ENCODE results near the gene B4GALT1.
A peak's percentile ranks its signal among the peaks of the same experiment; 100 is the strongest.

B4GALT1 gene

DNA sequence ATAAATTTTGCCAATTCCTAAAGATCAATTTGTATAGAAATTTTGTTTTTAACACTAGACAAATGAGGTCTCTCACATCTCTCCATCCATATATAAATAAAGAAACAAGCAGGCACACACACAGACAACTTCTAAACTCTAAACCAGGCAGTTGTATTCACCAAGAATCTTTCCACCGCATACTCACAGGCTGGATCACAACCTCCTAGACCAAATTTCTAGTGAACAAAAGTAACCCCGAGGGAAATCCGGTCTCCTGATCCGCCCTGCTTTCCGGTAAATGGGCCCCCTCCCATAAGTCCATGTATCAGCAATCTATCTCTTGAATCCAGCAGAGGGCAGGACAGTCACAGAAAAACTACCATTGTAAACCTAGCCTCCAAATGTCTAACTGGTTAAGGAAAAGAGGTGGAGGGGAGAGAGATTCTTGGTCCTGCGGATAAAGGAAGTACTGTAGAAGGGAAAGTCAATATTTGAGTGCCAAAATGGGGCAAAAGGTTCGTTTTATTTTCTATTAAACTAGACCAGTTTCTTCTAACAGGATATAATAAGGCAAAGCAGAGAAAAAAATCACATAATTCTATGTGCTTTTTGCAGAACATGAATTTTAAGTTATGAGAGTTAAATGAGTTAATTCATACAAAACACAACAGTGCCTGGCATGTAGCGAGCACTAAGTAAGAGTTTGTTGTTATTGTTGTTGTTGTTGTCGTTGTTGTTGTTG, 85.8 kb downstream of the B4GALT1 start:
- H4K8ac ChIP-seq (ENCODE audit: low read length), result no peak overlapping the region
- DNase-seq, result peak; percentile 90
- no peak overlapping the region for H2AK5ac ChIP-seq (ENCODE audit: low read length, severe bottlenecking)
- 27% methylated on average over 5 of the region's 9 CpGs for WGBS
- H3K4me1 ChIP-seq (ENCODE audit: control insufficient read depth, insufficient read depth, low read depth, low read length), result peaks cover 3% of the 10 kb centered on the region
- no peaks in the 10 kb centered on the region for H3K27me3 ChIP-seq (ENCODE audit: control insufficient read depth in 1 of 2, insufficient read depth in 1 of 2, low read length in 2 of 2)
- peak overlapping the region; percentile 83 for H3K9ac ChIP-seq (ENCODE audit: low read length)
- H2BK15ac ChIP-seq (ENCODE audit: low read depth, poor library complexity, severe bottlenecking), result no peak overlapping the region
- H2BK120ac ChIP-seq (ENCODE audit: low read depth, low read length), result no peak overlapping the region
- no peak overlapping the region for H3K27ac ChIP-seq (ENCODE audit: low read length, poor library complexity, severe bottlenecking)
- no peak overlapping the region for H3K4ac ChIP-seq (ENCODE audit: low read depth in 1 of 2, low read length in 2 of 2)
- H4K91ac ChIP-seq (ENCODE audit: low read length), result no peak overlapping the region
- no peak overlapping the region for H2AFZ ChIP-seq (ENCODE audit: low read depth, low read length)
- H2BK5ac ChIP-seq (ENCODE audit: low read depth, low read length, poor library complexity, severe bottlenecking), result no peak overlapping the region
- peak overlapping the region in 1 of 2 experiments; percentile 43 for H3K4me3 ChIP-seq (ENCODE audit: insufficient read depth in 1 of 2, low read depth in 1 of 2, low read length in 2 of 2)
- H3K36me3 ChIP-seq (ENCODE audit: control insufficient read depth in 1 of 2, insufficient read depth in 2 of 2, low read depth in 1 of 2, low read length in 2 of 2), result no peaks in the 10 kb centered on the region
- H3K4me2 ChIP-seq (ENCODE audit: low read length, poor library complexity, severe bottlenecking), result peak overlapping the region; percentile 40
- H3K14ac ChIP-seq (ENCODE audit: low read length in 2 of 2), result no peak overlapping the region
- H2BK12ac ChIP-seq (ENCODE audit: low read length in 2 of 2), result no peak overlapping the region
- no peaks in the 10 kb centered on the region for H3K9me3 ChIP-seq (ENCODE audit: control insufficient read depth, low read length)
- no peaks in the 10 kb centered on the region for H3K79me1 ChIP-seq (replicated peaks; ENCODE audit: low read length, poor library complexity, severe bottlenecking)
- H3K18ac ChIP-seq (ENCODE audit: low read depth in 1 of 2, low read length in 2 of 2), result no peak overlapping the region
- no peak overlapping the region for H3K23ac ChIP-seq (ENCODE audit: low read length in 2 of 2)

GRCh38 chr9:33080534-33080933, 86.6 kb downstream of the B4GALT1 start:
- Histone ChIP-seq H3K23ac (ENCODE audit: low read length in 2 of 2) (no peak overlapping the region), H4K8ac (ENCODE audit: low read length) (no peak overlapping the region), H2BK12ac (ENCODE audit: low read length in 2 of 2) (no peak overlapping the region), H3K4me3 (ENCODE audit: insufficient read depth in 1 of 2, low read depth in 1 of 2, low read length in 2 of 2) (no peak overlapping the region), H3K36me3 (ENCODE audit: control insufficient read depth in 1 of 2, insufficient read depth in 2 of 2, low read depth in 1 of 2, low read length in 2 of 2) (no peaks in the 10 kb centered on the region), H3K4ac (ENCODE audit: low read depth in 1 of 2, low read length in 2 of 2) (no peak overlapping the region), H2BK15ac (ENCODE audit: low read depth, poor library complexity, severe bottlenecking) (no peak overlapping the region), H3K18ac (ENCODE audit: low read depth in 1 of 2, low read length in 2 of 2) (peak overlapping the region in 1 of 2 experiments; percentile 11), H3K4me1 (ENCODE audit: control insufficient read depth, insufficient read depth, low read depth, low read length) (peaks cover 3% of the 10 kb centered on the region), H3K4me2 (ENCODE audit: low read length, poor library complexity, severe bottlenecking) (no peak overlapping the region), H2BK5ac (ENCODE audit: low read depth, low read length, poor library complexity, severe bottlenecking) (no peak overlapping the region), H3K9me3 (ENCODE audit: control insufficient read depth, low read length) (no peaks in the 10 kb centered on the region), H2AFZ (ENCODE audit: low read depth, low read length) (no peak overlapping the region), H3K27me3 (ENCODE audit: control insufficient read depth in 1 of 2, insufficient read depth in 1 of 2, low read length in 2 of 2) (no peaks in the 10 kb centered on the region), H3K14ac (ENCODE audit: low read length in 2 of 2) (no peak overlapping the region), H2BK120ac (ENCODE audit: low read depth, low read length) (no peak overlapping the region), H2AK5ac (ENCODE audit: low read length, severe bottlenecking) (no peak overlapping the region), H3K27ac (ENCODE audit: low read length, poor library complexity, severe bottlenecking) (no peak overlapping the region), H4K91ac (ENCODE audit: low read length) (no peak overlapping the region), H3K9ac (ENCODE audit: low read length) (peak overlapping the region; percentile 83), H3K79me1 (replicated peaks; ENCODE audit: low read length, poor library complexity, severe bottlenecking) (no peaks in the 10 kb centered on the region)
- DNase-seq, result no peak
- WGBS, result 82% methylated on average over 4 of the region's 6 CpGs

DNA sequence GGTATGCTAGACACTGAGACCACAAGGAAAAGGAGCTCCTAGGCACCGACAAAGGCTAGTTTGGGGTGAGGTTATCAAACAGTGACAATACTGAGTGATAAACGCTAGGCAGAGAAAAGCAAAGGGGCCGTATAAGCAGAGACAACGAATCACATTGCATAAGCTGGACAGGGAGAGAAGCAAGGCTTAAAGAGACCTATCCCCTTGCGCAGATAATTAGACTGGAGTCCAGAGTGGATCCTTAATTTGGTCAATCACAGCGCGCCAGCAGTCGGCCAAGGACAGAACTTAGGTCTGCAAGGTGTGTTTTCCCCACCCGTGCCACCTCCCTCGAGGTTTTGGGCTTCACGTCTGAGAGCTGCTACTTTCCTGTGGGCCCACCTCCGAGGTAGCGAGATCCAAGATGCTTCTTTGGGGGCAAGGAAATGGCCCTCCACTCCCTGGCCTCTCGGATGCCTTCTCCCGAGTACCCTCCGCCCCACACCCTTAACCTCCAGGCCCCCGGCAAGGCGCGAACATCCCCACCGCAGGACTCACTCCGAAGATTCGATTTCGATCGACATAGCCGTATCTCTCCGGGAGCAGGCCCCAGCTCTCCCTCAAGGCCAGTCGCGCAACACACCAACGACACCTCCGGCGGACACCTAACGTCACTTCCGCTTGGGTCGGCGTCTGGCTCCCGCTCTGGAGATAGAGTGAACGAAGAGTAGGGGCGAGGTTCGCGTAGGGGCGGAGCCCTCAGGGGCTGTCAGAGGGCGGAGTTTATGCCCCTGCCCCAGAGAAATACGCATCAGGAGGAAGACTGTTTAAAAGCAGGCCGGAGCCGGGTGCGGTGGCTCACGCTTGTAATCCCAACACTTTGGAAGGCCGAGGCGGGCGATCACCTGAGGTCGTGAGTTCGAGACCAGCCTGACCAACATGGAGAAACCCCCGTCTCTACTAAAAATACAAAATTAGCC, 90.8 kb downstream of the B4GALT1 start, which contains the start of gene SMU1:
TSS of gene SMU1 (minus strand) at position 629 of the 959 bp plus-strand sequence. CDS start at position 563, 66 bp downstream.
- Histone ChIP-seq H3K4me3 (ENCODE audit: insufficient read depth in 1 of 2, low read depth in 1 of 2, low read length in 2 of 2) (peak within 1 kb of the TSS; percentile 71 to 97), H4K8ac (ENCODE audit: low read length) (peak within 1 kb of the TSS; percentile 73), H3K18ac (ENCODE audit: low read depth in 1 of 2, low read length in 2 of 2) (peak within 1 kb of the TSS; percentile 15 to 97), H3K9me3 (ENCODE audit: control insufficient read depth, low read length) (no peaks in the 10 kb centered on the region), H2BK120ac (ENCODE audit: low read depth, low read length) (no peak within 1 kb of the TSS), H3K9ac (ENCODE audit: low read length) (peak within 1 kb of the TSS; percentile 98), H3K14ac (ENCODE audit: low read length in 2 of 2) (peak within 1 kb of the TSS in 1 of 2 experiments; percentile 68), H3K79me1 (replicated peaks; ENCODE audit: low read length, poor library complexity, severe bottlenecking) (peaks cover 4% of the 10 kb centered on the region), H2BK5ac (ENCODE audit: low read depth, low read length, poor library complexity, severe bottlenecking) (no peak within 1 kb of the TSS), H4K91ac (ENCODE audit: low read length) (peak within 1 kb of the TSS; percentile 2), H3K4me2 (ENCODE audit: low read length, poor library complexity, severe bottlenecking) (peak within 1 kb of the TSS; percentile 86), H3K4me1 (ENCODE audit: control insufficient read depth, insufficient read depth, low read depth, low read length) (peaks cover 4% of the 10 kb centered on the region), H3K23ac (ENCODE audit: low read length in 2 of 2) (peak within 1 kb of the TSS in 1 of 2 experiments; percentile 84), H3K27ac (ENCODE audit: low read length, poor library complexity, severe bottlenecking) (peak within 1 kb of the TSS; percentile 49), H2BK15ac (ENCODE audit: low read depth, poor library complexity, severe bottlenecking) (no peak within 1 kb of the TSS), H2BK12ac (ENCODE audit: low read length in 2 of 2) (no peak within 1 kb of the TSS), H3K27me3 (ENCODE audit: control insufficient read depth in 1 of 2, insufficient read depth in 1 of 2, low read length in 2 of 2) (no peaks in the 10 kb centered on the region), H2AFZ (ENCODE audit: low read depth, low read length) (peak within 1 kb of the TSS; percentile 60), H3K36me3 (ENCODE audit: control insufficient read depth in 1 of 2, insufficient read depth in 2 of 2, low read depth in 1 of 2, low read length in 2 of 2) (peaks cover 10 to 34% of the 10 kb centered on the region in 2 experiments), H3K4ac (ENCODE audit: low read depth in 1 of 2, low read length in 2 of 2) (peak within 1 kb of the TSS in 1 of 2 experiments; percentile 92), H2AK5ac (ENCODE audit: low read length, severe bottlenecking) (no peak within 1 kb of the TSS)
- peak; percentile 98 for DNase-seq
- WGBS, result under 1% methylated on average over 48 of the region's 53 CpGs

DNA sequence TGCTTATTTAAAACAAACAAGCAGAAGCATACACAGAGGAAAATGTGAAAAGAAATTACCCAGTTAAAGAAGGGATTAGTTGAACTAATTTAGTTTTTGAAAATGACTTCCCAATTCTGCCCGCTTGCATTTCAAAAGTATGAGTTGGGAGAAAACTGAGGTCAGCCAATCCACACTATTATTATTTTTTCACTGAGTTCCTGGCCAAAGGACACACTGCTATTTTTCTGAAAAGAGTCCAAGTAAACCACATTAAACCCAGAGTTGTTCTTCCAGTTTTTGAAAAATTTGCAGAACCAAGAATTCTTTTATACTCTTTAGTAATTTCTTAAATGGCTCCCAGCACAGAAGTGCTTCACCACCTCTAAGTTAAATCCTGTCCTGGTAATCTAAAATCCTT, 98.1 kb downstream of the B4GALT1 start:
- no peak overlapping the region for H3K4me3 ChIP-seq (ENCODE audit: insufficient read depth in 1 of 2, low read depth in 1 of 2, low read length in 2 of 2)
- H3K4me2 ChIP-seq (ENCODE audit: low read length, poor library complexity, severe bottlenecking), result no peak overlapping the region
- H2BK15ac ChIP-seq (ENCODE audit: low read depth, poor library complexity, severe bottlenecking), result no peak overlapping the region
- DNase-seq, result no peak
- H3K36me3 ChIP-seq (ENCODE audit: control insufficient read depth in 1 of 2, insufficient read depth in 2 of 2, low read depth in 1 of 2, low read length in 2 of 2), result peaks cover 30 to 94% of the 10 kb centered on the region in 2 experiments
- H2BK5ac ChIP-seq (ENCODE audit: low read depth, low read length, poor library complexity, severe bottlenecking), result no peak overlapping the region
- H3K4me1 ChIP-seq (ENCODE audit: control insufficient read depth, insufficient read depth, low read depth, low read length), result no peaks in the 10 kb centered on the region
- H3K27me3 ChIP-seq (ENCODE audit: control insufficient read depth in 1 of 2, insufficient read depth in 1 of 2, low read length in 2 of 2), result no peaks in the 10 kb centered on the region
- H2AK5ac ChIP-seq (ENCODE audit: low read length, severe bottlenecking), result no peak overlapping the region
- no peak overlapping the region for H4K91ac ChIP-seq (ENCODE audit: low read length)
- H3K9ac ChIP-seq (ENCODE audit: low read length), result peak overlapping the region; percentile 37
- no peak overlapping the region for H3K27ac ChIP-seq (ENCODE audit: low read length, poor library complexity, severe bottlenecking)
- H3K9me3 ChIP-seq (ENCODE audit: control insufficient read depth, low read length), result no peaks in the 10 kb centered on the region
- no peak overlapping the region for H2BK120ac ChIP-seq (ENCODE audit: low read depth, low read length)
- H2BK12ac ChIP-seq (ENCODE audit: low read length in 2 of 2), result no peak overlapping the region
- no peak overlapping the region for H3K14ac ChIP-seq (ENCODE audit: low read length in 2 of 2)
- no peak overlapping the region for H4K8ac ChIP-seq (ENCODE audit: low read length)
- peaks cover 24% of the 10 kb centered on the region for H3K79me1 ChIP-seq (replicated peaks; ENCODE audit: low read length, poor library complexity, severe bottlenecking)
- H3K18ac ChIP-seq (ENCODE audit: low read depth in 1 of 2, low read length in 2 of 2), result no peak overlapping the region
- no peak overlapping the region for H3K23ac ChIP-seq (ENCODE audit: low read length in 2 of 2)
- H2AFZ ChIP-seq (ENCODE audit: low read depth, low read length), result no peak overlapping the region
- 100% methylated on average over 1 of the region's 1 CpG for WGBS
- no peak overlapping the region for H3K4ac ChIP-seq (ENCODE audit: low read depth in 1 of 2, low read length in 2 of 2)

Measured in mesenchymal stem cell (in vitro differentiated cells and primary cell).